HG02870 (cell line): ENCODE data around the gene PHEX.
A peak's percentile ranks its signal among the peaks of the same experiment; 100 is the strongest.

Experiments
- ATAC-seq: cut with Tn5 transposase; IDR thresholded peaks from one replicate; pipeline ENCODE4 v1.9.1; 2021; ENCODE audit warnings: mild to moderate bottlenecking, moderate library complexity; ENCODE audit not compliant: unreplicated experiment

Gene PHEX

GRCh38 chrX:22032084-22032483 is at the start of gene PHEX:
PHEX (plus strand) TSS chrX:22032325; CDS start chrX:22033006, 681 bp downstream.
- no peak for ATAC-seq

- ATAC-seq, result peak; percentile 85
Observed at GRCh38 chrX:21985332-21985777, 46.8 kb upstream of the PHEX start.

- ATAC-seq, result no peak
Observed at GRCh38 chrX:21986596-21986995, 45.5 kb upstream of the PHEX start.

GRCh38 chrX:21989384-21989783 is 42.7 kb upstream of the PHEX start:
- ATAC-seq, result peak; percentile 33

GRCh38 chrX:21990832-21991231 is 41.3 kb upstream of the PHEX start:
- ATAC-seq, result no peak

- no peak for ATAC-seq
Observed at GRCh38 chrX:21991504-21991903, 40.6 kb upstream of the PHEX start.

- peak; percentile 80 for ATAC-seq
Observed at GRCh38 chrX:21993265-21993664, 38.9 kb upstream of the PHEX start.

- ATAC-seq, result no peak
Observed at GRCh38 chrX:21996872-21997455, 35.2 kb upstream of the PHEX start.

GRCh38 chrX:21998037-21998436 is 34.1 kb upstream of the PHEX start:
- ATAC-seq, result no peak

GRCh38 chrX:22004866-22005265 is 27.3 kb upstream of the PHEX start:
- ATAC-seq, result no peak

GRCh38 chrX:22012051-22012450 is 20.1 kb upstream of the PHEX start:
- ATAC-seq, result no peak

GRCh38 chrX:22012931-22013330 is 19.2 kb upstream of the PHEX start:
- no peak for ATAC-seq

GRCh38 chrX:22015139-22015750 is 16.9 kb upstream of the PHEX start:
- no peak for ATAC-seq

- ATAC-seq, result no peak
Observed at GRCh38 chrX:22021751-22022324, 10.3 kb upstream of the PHEX start.

GRCh38 chrX:22024577-22024976 is 7.5 kb upstream of the PHEX start:
- no peak for ATAC-seq

GRCh38 chrX:22025751-22026150 is 6.4 kb upstream of the PHEX start:
- no peak for ATAC-seq

- no peak for ATAC-seq
Observed at GRCh38 chrX:22026731-22027130, 5.4 kb upstream of the PHEX start.

- no peak for ATAC-seq
Observed at GRCh38 chrX:22032506-22032905, 381 bp downstream of the PHEX start.

GRCh38 chrX:22033818-22034217 is 1.7 kb downstream of the PHEX start:
- ATAC-seq, result no peak

GRCh38 chrX:22035236-22035635 is 3.1 kb downstream of the PHEX start:
- ATAC-seq, result no peak

- no peak for ATAC-seq
Observed at GRCh38 chrX:22037225-22037624, 5.1 kb downstream of the PHEX start.

GRCh38 chrX:22037911-22038537 is 5.9 kb downstream of the PHEX start:
- ATAC-seq, result peak; percentile 69
